GM21717 (cell line): Measurements from ENCODE around the gene IFNL4.

Source experiments
- ATAC-seq: cut with Tn5 transposase; IDR thresholded peaks from one replicate; pipeline ENCODE4 v1.9.1; 2021; ENCODE audit warnings: mild to moderate bottlenecking, moderate library complexity; ENCODE audit not compliant: unreplicated experiment

The IFNL4 gene

DNA sequence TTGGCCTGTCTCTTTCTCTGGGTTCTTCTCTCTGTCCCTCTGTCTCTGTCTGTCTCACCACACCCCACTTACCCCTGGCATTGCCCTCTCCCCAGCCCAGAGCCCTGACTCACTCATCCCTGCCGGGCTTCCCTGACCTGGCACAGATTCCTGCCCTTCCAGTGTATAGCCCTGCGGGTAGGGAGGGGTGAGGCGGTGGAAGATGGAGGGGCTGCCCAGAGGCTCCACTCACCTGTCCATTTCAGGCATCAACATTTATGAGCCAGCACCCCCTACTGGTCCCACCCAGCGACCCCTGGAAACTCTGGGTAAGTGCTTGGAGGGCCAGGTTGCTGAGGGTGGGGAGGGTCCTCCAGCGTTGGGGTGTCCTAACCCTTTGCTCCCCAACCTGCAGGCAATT lies 50.8 kb downstream of the IFNL4 start:
- ATAC-seq = no peak

DNA sequence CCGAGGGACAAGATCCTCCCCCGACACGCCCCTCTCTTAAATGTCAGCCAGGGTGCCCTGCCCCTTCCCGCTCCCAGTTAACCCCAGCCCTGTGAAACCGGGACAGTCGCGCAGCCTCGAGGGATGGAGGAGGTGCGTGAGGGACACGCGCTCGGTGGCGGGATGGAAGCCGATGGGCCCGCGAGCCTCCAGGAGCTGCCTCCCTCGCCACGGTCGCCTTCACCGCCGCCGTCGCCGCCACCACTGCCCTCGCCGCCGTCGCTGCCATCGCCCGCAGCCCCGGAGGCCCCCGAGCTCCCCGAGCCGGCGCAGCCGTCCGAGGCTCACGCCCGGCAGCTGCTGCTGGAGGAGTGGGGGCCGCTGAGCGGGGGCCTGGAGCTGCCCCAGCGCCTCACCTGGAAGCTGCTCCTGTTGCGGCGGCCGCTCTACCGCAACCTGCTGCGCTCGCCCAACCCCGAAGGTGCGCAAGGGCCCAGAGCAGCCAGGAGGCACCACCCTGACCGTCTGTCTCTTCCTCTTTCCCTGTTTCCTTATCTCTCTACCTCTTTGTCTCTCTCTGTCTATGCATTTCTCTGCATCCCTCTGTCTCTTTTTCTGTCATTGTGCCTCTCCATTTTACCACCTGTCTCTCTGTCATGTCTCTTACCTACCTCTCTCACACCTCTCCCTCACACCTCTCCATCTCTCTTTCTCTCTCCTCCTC lies 51.6 kb downstream of the IFNL4 start, which contains the start of gene NCCRP1:
Gene NCCRP1, plus strand, starts transcription at position 105 of the 703 bp plus-strand sequence. Its CDS starts 19 bp downstream, at position 124.
- ATAC-seq = no peak

DNA sequence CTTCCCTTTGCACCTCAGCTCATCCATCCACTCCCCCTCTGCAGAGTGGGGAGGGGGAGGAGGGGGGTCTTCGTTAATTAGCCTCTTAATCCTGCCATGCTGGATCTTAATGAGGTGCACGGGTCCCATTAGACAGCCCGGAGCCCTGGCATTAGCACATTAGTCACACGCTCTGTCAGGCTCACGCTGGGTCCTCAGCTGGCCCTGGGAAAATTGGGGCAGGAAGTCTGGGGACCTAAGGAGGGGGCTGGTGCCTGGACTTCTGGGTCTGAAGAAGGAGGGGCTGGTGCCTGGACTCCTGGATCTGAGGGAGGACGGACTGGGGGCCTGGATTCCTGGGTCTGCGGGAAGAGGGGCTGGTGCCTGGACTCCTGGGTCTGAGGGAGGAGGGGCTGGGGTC lies 52.3 kb downstream of the IFNL4 start:
- ATAC-seq = no peak
